ENCODE data around the gene ZNF394. TPM values are rescaled to one million over a fixed set of nuclear protein-coding genes. Genes with fewer than 3 reads are reported as not detected.

ZNF394 gene
- 19.7 and 21.1 TPM in 2 replicates for total RNA-seq

DNA sequence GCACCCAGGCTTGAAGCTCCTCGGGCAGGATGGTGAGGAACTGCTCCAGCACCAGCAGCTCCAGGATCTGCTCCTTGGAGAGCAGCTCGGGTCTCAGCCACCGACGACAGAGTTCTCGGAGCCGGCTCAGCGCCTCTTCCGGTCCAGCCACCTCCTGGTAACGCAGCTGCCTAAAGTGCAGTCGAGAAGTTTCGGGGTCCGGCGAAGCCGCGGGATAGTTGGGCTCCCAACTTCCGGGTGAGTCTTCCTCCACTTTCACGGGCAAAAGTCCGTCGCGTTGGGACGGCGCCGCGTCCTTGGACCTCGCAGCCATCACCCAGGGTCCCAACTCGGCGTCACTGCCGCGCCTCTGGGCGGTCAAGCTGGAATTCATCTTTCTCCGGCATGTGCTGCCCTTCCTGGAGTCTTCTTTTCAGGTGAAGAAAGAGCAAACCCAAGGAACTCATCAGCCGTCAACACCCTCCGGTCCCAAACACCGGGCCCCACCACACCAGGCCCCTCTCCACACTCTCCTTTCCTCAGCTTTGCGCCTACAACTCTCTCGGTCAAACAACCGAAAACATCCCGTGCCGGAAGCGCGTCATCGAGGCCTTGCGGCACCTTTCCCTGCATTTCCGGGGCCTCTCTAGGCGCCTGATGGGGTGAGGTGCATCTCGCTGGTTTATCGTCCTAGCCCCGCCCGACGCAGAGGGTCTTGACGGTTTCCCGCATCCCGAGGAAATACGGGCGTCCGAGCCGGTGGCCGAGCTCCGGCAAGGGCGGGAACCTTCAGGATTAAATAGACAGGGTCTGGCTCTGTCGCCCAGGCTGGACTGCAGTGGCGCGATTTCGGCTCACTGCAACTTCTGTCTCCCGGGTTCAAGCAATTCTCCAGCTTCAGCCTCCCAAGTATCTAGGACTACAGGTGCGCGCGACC is at the start of gene ZNF394:
Gene ZNF394 (minus strand): TSS at position 561 of the 916 bp plus-strand sequence. CDS start 188 bp downstream, at position 373.

GRCh38 chr7:99504603-99505323 is 4.7 kb upstream of the ZNF394 start, which contains the start of gene ZKSCAN5:
Gene ZKSCAN5 (plus strand): TSS chr7:99504662. CDS start chr7:99506045, 1,383 bp downstream.

DNA sequence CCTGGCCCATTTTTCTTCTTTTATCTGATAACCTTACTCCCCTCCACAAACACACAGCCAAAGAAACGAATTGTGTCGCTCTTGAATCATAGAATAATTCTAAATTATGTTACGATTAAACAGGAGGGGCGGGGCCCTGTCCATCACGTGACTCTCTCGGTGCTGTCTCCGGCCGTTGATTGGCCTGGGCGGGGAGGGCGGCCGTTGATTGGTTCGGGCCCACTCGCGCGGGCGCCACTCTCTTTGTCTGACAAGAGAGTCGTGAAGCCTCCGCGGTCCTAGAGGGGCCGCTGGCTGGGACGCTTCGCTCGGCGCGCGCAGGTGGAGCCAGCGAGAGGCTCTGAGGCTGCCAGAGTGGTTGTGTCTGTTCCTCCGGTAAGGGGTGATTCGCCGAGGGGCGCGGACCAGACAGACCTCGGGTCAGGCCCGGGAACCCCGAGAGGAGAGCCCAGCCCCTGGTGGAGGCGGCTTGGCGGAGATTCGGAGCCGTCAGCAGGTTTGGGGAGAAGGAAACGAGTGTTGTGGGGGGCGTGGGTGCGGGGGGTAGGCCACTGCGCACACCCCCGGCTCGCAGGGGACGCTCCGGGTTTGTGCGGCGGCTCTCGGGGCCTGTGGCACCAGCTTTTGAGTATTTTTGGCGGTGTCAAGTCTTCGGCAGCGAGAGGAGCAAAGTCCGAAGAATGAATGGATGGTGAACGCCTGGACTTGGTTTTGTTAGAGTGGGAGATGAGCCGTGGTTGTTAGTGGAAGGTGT is 27.3 kb downstream of the ZNF394 start, which contains the start of gene ZNF789:
Gene ZNF789 (plus strand): TSS at position 330 of the 754 bp plus-strand sequence. CDS start 3,567 bp downstream, outside the sequence.

Other genes with a start within 250 kb of the ZNF394 start
- not detected in 2 replicates for gene MYH16, start 227.4 kb downstream of the ZNF394 start, total RNA-seq
- 265 and 297 TPM in 2 replicates for gene ARPC1A, start 174.4 kb downstream of the ZNF394 start, total RNA-seq
- gene ARPC1B, start 125.6 kb downstream of the ZNF394 start, total RNA-seq: 603 and 610 TPM in 2 replicates
- 29.8 and 31.1 TPM in 2 replicates for gene PDAP1, start 91.7 kb downstream of the ZNF394 start, total RNA-seq
- gene BUD31, start 91.3 kb downstream of the ZNF394 start, total RNA-seq: 104 and 151 TPM in 2 replicates
- gene PTCD1, start 61.5 kb downstream of the ZNF394 start, total RNA-seq: 6.3 and 6.6 TPM in 2 replicates
- gene CPSF4, start 61.3 kb downstream of the ZNF394 start, total RNA-seq: 26.5 and 27.6 TPM in 2 replicates
- gene ATP5MF, start 34.1 kb downstream of the ZNF394 start, total RNA-seq: 201 and 565 TPM in 2 replicates
- gene ZNF789, start 27.4 kb downstream of the ZNF394 start, total RNA-seq: 4.7 and 5.4 TPM in 2 replicates
- 8.7 and 10.7 TPM in 2 replicates for gene ZKSCAN5, start 4.4 kb upstream of the ZNF394 start, total RNA-seq
- gene FAM200A, start 51.8 kb upstream of the ZNF394 start, total RNA-seq: 8.0 and 8.4 TPM in 2 replicates
- 38.6 and 43.2 TPM in 2 replicates for gene ZNF655, start 58.4 kb upstream of the ZNF394 start, total RNA-seq
- gene TMEM225B, start 98.0 kb upstream of the ZNF394 start, total RNA-seq: 1.3 and 1.5 TPM in 2 replicates
- 9.1 and 11.0 TPM in 2 replicates for gene ZSCAN25, start 116.7 kb upstream of the ZNF394 start, total RNA-seq
- gene CYP3A5, start 179.7 kb upstream of the ZNF394 start, total RNA-seq: 3.1 and 3.9 TPM in 2 replicates
- 0.34 and 1.1 TPM in 2 replicates for gene CYP3A7, start 234.9 kb upstream of the ZNF394 start, total RNA-seq